Stimulated activated CD8-positive, alpha-beta memory T cell treated with anti-CD3 and anti-CD28 coated beads, Interleukin-12 subunit alpha, Interleukin-12 subunit beta, amount 100 ng/mL, for 24 hours (primary cell): Measurements from ENCODE around the gene ABTB2.

Experiments used
- DNase-seq: peaks from one replicate; pipeline ENCODE4 v3.0.0-alpha.2; 2020; ENCODE audit errors: extremely low read depth

Gene ABTB2

DNA sequence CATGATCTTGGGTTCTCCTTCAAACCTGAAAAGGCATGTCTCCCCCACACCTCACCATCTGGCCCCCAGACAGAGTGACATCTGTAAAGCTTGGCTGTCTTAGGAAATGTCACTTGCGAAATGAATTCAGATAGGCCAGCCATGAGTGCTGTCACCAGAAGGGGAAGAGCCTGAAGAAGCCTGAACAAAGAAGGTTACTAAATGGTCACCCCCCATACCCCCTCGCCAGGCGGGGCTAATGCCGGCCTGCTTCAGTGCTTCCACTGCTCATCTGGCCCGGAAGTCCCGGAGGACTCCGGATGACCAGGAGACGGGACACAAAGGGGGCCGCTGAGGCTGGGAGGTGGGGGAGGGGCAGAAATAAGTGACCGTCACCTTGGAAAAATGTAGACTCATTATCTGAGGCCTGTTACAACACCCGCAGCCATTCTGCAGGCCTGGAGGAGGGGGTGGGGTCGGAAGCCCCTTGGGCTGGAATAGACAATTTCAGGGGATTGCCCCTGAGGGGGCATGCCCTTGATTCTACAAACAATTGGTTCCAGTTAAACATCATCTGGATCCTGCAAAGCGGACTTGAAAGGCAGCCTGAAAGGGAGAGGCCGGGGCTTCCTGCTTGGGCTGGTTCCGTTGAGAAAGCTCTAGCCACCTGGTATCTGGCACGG lies 209.2 kb downstream of the ABTB2 start:
- no peak for DNase-seq

DNA sequence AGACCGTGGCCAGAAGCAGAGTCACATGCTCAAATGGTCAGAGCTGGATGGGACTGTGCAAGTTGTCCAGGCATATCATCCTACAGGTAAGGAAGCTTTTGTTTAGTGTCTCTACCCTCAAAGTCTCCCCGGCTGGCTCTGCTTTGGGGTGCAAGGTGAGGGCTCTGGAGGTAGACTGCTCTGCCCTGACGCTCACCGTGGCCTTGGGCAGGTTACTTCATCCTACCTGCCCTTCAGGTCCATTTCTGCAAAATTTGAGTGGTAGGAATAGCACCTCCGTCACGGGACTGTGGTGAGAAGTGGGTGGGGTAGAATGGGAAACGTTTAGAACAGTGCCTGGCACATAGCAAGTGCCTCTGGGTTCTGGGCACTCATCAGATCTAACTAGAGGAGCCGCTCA lies 210.2 kb downstream of the ABTB2 start:
- no peak for DNase-seq

DNA sequence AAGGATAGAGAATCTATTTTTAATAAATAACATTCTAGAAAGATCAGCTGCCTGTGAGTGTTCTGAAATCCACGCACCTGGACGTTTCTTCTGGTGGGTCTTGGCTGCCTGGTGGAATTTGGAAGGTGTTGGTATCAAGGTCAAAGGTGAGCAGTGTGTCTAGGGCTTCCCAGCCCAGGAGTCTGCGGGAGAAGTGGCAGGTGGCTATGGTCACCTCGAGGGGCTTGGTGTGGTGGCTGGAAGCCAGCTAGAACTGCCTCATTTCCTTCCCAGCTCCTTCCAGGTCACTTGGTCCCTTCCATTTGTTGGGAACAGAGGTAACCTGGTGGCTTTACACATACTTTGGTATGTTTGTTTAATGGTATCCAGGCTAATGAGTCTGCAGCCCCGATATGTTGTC lies 210.9 kb downstream of the ABTB2 start:
- DNase-seq = no peak

DNA sequence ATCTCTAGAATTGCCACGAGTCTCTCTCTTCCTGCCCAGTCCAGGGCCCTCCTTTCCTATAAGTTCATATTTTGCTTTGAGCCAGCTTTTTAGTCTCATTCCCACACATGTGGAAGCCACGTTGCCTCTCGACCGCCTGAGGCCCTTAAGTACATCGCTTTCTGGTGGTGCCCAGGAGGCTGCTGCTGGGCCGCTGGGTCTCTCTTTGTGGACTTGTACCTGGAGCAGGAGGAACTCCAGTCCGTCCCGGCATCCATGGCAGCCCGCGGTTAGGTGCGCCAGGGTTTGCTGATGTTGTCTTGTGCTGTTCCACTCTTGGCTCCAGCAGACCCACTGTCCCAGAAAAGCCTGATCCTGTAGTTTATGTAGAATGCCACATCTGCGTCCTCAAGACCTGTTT lies 211.4 kb downstream of the ABTB2 start:
- DNase-seq = no peak

DNA sequence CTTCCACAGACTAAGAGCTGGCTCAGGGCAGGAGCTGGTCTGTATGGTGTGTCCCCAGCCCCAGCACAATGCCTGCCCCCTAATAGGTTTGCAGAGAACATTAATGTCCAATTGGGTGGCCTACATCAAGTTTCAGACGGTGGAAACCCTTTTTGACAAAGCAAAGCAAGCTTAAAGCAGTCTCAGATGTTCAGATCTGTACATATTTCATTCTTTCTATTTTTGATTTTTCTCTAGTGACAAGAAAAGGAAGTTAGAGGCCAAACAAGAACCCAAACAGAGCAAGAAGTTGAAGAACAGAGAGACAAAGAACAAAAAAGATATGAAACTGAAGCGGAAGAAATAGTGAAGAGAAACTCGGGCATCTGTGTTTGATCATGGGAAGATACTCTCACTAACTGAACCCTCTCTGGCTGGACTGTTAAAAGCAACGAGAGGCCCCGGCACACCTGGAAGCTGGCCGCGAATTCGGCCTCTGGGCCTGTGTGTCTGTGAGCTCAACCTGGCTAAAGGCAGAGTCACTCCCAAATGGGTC lies 211.9 kb downstream of the ABTB2 start:
- DNase-seq = no peak

DNA sequence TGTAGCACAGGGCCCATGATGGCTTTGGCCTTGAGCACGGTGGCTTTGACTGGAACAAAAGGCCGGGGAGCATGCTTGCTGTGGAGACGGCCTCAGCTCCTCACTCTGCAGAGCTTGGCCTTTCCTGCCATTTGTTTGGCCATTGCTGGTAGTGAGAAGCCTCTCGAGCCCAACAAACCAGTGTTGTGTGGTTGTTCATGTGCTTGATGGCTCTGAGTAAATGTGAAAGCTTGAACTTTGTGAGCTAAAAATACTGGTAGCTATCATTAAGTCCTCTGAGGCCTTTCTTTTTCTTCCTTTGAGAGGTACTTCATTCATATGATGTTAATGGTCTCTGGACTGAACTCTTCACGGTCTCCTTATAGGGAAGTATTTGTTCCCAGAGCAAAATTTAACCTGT lies 212.7 kb downstream of the ABTB2 start:
- DNase-seq = no peak

DNA sequence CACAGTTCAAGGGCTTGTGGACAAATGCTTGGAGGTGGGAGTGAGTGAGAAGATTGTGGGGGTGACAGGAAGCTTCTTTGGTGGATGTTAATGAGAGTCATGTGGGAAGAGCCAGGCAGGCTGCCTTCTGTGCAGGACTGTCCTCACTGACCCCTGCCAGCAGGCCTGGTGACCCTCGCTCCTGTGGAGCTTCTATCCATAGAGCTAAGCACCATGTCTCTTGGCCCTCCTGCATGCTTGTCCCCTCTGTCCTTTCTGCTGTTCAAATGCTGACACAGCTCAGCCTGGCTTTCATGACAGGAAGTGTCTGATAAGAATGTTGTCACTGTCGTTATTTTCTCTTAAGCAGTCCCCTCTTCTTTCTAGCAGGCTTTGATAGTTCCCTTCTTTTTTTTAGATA lies 214.8 kb downstream of the ABTB2 start:
- no peak for DNase-seq

DNA sequence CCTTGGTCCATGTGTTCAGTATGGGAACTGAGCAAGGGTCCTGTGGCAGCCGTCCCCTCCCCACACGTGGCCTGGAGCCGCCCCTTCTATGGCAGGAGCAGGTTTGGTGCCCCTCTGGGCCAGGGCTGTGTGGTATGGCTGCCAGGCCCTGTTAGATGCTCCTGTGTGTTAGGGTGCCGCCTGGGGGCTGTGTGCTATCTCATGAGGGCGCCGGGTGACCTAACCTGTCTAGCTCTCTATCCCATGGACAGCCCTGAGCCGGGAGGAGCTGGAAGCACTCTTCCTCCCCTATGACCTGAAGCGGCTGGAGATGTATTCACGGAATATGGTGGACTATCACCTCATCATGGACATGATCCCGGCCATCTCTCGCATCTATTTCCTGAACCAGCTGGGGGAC lies 217.7 kb downstream of the ABTB2 start:
- no peak for DNase-seq

DNA sequence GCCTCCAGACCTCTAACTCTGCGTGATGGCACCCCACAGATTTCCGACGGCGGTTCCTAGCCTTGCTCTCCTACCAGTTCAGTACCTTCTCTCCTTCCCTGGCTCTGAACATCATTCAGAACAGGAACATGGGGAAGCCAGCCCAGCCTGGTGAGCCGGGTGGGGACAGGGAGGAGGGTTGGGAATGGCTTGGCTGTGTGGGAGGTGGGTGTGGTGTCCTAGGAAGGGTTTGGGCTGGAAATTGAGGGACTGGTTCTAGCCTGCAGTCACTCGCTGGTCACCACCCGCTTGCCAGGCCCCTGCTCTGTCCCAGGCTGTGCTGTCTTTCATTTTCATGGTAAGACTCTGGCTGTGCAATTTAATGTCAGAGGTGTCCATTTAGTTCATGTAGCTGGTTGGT lies 218.5 kb downstream of the ABTB2 start:
- DNase-seq = no peak

DNA sequence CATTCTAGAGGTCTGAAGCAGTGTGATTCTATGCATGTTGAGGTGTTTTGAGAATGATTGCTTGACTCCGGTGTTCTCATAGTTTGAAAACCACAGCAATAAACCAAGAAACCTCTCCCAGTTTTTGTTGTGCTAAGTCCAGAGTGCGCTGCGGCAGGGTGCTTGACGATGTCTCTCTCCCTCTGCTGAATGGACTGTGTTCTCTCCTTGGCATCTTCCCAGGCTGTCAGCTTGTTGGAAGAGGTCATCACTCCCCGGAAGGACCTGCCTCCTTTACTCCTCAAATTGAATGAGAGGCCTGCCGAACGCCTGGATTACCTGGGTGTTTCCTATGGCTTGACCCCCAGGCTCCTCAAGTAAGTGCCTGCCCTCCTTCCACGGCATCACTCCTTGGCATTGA lies 221.4 kb downstream of the ABTB2 start:
- no peak for DNase-seq

DNA sequence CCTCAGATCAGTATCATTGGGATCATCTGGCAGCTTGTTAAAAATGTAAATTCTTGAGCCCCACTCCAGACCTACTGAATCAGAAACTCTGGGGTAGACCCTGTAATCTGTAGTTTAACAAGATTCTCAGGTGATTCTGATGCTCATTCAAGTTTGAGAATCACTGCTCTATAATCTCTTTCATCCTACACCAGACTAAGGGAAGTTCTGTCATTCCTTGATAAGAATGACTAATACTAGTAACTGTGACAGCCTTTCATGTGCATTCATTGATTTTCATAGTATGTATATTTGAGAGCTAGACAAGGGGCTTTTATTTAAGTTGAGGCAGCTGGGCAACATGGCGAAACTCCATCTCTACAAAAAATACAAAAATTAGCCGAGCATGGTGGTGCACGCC lies 222.4 kb downstream of the ABTB2 start:
- DNase-seq = no peak

DNA sequence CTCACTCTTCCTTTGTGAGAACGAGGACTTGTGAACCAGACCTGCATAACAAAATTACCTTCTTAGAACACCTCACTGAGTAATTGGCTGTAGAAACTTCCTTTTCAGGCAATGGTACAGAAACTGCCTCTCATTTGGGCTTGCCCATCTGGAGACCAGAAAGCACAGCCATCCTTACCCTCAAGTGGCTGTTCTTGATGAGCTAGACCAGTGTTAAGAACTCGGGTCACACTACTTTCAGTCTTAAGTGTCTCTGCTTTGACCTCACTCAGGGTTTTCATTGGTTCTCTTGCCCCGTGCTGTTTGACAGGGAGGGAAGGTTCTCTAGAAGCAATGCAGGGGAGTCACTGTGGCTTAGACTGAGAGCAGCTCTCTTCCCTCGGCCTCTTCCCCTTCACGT lies 223.0 kb downstream of the ABTB2 start:
- DNase-seq = no peak

DNA sequence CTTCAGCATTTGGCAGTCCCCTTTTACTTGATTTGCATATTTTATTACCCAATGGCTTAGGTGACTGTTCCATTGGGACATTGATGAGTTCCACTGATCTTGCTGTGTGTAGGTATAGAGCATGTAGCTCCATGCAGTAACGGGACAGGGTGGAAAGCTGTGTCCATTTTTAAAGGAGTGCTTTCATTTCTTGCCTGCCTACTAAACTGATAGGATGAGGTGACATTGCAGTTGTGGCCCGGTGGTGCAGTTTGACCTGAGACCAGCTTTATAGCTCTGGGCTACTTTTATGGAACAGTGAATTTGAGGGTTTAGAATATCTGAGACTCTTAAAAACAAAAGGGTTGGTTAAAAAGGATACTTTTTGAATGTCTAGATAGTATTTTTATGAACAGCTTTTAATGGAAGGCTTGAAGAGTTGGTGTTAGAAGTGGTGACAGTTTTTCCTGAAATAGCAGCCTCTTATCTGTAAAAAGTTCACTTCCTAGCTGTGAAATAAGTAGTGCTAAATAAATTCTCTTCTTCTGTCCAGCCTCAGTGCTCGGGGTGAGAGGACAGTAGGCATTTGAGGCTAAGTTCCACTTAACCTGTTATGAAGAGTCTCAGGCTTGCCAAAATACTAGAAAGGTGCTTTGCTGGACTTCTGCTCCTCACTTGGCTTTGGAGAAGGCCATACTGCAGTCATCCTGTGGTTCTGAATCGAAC lies 225.4 kb downstream of the ABTB2 start:
- no peak for DNase-seq

DNA sequence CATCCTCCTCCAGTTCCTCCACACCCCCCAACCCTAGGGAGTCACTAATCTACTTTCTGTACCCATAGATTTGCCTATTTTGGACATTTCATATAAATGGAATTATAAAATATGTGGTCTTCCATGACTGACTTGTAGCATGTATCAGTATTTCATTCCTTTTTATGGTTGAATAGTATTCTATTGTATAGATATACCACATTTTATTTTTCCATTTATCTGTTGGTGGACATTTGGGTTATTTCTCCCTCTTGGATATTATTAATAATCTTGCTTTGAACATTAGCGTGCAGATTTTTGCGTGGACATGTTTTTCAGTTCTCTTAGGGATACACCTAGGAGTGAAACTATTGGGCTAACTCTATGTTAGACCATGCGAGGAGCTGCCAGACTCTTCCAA lies 229.0 kb downstream of the ABTB2 start:
- no peak for DNase-seq

DNA sequence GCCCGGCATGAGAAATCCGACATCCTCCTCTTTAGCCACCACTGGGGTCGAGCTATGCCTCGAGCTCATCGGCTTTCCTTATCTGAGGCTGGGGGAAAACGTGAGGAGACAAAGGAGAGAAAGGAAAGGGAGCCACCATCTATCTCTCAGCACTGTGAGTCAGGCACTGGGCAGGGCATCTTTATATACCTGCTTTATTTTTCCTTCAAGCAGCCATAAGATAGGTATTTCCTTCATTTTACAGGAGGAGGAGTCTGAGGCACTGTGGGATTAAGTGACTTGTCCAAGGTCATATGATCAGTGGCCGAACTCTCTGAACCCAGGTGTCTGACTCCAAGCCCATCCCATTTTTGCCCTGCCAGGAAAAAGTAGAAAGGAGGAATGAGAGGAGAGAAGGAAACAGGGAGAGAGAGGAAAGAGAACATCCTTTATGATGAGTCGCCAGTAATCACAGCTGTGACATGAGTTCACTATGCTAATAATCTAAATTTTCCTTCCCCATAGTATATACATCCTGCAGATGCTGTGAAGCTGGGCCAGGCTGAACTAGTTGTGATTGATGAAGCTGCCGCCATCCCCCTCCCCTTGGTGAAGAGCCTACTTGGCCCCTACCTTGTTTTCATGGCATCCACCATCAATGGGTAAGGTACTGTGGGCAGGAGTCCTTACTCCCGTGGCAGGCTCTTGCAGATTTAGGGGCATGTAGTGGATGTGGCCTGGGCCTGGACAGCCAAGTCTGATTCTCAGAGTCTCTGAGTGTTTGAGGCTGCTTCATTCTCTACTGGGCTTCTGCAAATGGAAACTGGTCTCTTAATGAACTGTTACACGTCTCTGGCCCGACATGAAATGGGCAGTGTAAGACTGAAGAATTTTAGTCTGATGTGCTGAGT lies 230.6 kb downstream of the ABTB2 start:
- DNase-seq = no peak

DNA sequence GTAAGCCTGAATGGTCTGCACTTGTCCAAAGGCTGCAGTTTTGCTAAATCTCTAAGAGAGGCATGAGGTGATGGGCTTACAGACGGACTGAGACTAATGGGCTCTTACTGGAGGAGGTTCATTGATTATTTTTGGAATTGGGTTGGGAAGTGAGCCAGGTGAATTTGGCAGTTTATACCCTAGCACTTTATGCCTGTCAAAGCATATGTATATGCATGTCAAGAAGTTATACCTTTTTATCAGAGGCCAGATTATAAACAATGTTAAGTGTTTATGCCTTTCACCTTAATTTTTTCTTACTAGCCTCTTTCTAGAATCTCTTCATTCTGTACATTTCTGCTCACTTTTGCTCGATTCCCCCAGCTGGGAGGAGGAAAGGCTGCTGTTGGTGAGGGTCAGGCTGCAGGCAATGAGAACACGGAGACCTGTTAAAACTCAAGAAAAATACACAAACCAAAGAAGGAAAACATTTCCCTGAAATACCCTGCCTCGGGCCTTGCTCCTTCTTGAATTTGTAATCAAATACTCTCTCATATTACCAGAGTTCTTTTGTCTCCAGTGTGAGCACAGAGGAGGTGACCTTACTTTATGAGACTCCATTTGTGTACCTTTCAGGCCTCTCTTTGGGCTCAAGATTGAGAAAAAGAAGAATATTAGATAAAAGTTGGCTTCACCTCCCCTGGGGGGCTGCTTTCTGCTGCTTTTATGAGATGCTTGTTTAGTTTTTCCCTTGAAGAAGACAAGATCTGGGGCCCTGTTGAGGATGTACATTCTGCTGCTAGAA lies 232.7 kb downstream of the ABTB2 start:
- DNase-seq = no peak

DNA sequence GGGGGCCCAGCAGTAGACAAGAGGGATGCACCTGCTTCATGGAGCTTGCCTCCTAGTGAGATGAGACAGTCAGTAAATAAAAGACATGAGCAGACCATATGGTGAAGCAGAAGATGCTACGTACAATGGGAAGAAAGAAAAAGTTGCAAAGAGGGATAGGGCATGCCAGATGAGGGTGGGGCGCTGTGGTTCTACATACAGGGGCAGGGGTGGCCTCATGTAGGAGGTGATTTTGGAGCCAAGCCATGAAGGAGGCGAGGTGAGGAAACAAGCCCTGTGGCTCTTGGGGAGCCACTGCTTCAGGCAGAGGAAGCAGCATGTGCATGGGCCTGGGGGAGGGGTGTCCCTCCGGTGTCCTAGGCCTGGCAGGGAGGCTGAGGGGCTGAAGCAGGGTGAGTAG lies 237.2 kb downstream of the ABTB2 start:
- DNase-seq = no peak

DNA sequence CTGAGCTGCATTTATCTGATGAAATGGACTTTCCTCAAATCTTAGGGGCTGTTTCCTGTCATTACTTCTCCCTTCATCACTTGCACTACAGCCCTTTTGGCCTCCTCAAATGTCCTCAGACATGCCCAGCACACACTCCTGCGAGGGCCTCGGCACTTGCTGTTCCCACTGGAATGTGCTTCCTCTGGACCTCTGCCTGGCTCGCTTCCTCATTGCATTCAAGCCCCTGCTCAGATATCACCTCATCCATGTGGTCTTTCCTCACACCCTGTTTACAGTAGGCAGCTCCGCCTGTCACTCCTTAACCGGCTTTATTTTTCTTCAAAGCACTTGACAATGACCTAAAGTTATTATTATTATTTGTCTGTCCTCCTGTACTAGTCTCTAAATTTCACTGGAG lies 243.3 kb downstream of the ABTB2 start:
- no peak for DNase-seq

DNA sequence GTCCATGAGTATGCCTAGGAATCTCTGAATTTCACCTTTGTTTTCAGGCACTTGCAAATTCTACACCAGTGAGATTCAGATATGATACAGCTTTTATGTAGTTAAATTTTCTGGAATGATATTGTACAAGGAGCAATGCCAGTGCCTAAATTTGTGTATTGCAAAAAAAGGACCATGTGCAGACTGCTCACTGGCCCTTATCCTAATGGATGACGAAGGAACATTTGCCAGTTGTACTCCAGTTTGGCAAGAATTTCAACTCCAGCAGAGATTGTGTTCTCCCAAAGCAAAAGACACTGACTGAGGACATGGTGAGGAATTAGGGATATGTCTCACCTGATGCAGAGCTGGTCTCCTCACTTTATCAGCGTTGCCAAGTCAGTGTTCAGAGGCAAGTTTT lies 243.8 kb downstream of the ABTB2 start:
- no peak for DNase-seq

DNA sequence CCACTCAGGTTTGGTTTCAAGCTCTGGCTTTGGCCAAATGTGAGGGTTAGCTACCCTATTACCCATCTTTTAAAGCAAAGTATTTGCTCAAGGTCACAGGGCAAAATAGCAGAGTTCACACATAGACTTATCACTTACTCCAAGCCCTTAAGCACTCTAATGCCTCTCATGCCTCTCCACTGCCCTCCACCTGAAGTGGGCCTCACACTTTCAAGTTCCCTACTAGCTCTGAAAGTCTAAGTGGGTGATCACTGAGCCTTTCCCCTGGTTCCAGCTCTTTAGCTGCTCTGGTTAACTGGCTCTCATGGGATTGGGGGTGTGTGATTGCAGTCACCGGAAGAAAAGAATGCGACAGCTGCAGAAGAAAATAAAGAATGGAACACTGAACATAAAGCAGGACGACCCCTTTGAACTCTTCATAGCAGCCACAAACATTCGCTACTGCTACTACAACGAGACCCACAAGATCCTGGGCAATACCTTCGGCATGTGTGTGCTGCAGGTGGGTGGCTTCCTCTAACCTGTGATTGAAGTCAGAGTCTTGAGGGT lies 246.0 kb downstream of the ABTB2 start:
- no peak for DNase-seq

DNA sequence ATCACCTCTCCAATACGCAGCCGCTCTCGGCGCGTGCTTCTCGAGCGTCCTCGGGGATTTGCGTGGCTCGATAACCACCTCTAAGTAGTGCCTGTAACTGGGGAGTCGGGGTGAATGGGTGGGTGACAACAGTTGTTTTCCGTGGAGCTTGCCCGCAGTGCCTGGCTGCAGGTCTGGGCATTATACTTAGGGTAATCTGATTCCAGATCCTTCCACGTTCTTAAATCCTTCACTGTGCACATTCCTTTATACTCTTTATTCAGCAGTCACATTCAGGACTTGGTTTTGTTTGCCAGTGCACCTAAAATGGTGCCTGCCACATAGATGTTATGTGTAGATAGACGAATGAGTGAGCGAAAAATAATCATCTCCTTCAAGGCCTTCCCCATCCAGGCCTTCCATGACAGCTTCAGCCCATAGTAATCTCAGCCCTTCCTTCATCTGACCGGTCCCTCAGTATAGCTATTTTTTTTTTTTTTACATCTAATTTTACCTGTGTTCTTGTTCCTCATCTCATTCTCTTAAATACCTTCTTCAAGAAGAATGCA lies 251.8 kb downstream of the ABTB2 start:
- no peak for DNase-seq
